ENCODE measurements around the gene PI3.

The PI3 gene

GRCh38 chr20:45187693-45188092 lies 13.0 kb downstream of the PI3 start:
- no peak for DNase-seq (ENCODE audit: low read depth)

GRCh38 chr20:45189067-45189609 lies 14.4 kb downstream of the PI3 start:
- DNase-seq (ENCODE audit: low read depth) = no peak

- DNase-seq (ENCODE audit: low read depth) = no peak
Observed at GRCh38 chr20:45189861-45190260, 15.2 kb downstream of the PI3 start.

DNA sequence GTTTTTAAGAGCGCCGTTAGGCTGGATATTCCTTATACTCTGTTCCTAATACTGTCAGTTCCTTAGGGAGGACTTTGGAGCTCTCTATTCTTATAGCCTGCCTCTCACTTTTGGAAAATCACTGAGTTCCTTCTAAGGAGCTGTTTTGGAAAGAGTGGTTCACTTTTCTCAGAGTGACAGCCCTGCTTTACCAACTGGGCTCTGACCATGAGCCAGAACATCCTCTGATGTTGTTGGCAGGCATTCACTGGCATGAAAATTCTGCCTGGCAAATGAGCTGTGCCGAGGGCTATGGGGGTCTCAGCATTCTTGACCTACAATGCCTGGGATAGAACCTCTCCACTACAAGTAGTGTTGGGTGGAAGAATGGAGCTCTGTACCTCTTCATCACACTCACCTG lies 17.2 kb downstream of the PI3 start:
- DNase-seq (ENCODE audit: low read depth) = no peak

DNA sequence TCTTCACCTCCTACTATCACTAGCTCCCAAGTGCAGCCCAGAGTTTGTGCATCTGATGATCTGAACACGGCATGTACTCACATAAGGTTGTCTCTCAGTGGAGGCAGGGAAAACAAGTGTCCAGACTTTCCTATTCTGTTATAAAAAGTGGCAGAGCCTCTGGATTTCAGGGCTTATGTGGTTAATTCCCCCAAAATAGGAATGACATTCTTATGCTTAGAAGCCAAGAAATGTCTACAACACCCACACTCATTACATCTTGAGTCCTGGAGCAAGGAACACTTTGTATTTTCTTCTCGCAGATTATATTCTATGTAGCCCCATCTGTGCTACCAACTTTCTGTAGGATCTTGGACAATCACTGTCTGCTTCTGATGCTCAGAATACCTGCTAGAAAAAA lies 18.6 kb downstream of the PI3 start:
- DNase-seq (ENCODE audit: low read depth) = no peak

GRCh38 chr20:45206725-45207124 lies 32.0 kb downstream of the PI3 start, which contains the start of gene SEMG1:
TSS of gene SEMG1 (plus strand) at chr20:45207033. CDS start at chr20:45207054, 21 bp downstream.
- DNase-seq (ENCODE audit: low read depth) = no peak

GRCh38 chr20:45209924-45210323 lies 35.2 kb downstream of the PI3 start:
- no peak for DNase-seq (ENCODE audit: low read depth)

DNA sequence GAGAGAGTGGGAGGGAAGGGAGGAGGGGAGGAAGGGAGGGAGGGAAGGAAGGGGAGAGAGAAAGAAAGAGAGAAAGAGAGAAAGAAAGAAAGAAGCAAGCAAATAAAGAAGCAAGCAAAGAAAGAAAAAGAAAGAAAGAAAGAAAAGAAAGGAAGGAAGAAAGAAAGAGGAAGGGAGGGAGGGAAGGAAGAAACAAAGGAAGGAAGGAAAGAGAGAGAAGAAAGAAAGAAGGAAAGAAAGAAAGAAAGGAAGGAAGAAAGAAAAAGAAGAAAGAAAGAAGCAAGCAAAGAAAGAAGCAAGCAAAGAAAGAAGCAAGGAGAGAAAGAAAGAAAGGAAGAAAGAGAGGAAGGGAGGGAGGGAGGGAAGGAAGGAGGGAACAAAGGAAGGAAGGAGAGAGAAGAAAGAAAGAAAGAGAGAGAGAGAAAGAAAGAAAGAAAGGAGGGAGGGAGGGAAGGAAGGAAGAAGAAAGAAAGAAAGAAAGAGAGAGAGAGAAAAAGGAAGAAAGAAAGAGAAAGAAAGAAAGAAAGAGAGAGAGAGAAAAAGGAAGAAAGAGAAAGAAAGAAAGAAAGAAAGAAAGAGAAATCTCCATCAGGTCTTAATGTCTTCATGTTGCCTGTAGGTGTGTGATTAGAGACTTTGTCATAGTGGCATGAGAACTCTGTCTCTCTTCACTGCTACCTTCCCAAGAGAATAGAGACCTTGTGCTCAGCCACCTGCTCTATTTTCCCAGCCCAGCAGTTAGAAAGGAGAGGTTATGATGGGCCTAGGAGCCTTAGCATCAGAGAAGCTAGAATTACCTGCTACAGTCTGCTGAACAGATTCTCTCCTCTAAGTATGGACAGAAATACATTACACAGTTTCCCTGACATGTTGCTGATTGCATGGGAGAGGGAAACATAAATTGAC lies 37.1 kb downstream of the PI3 start:
- no peak for DNase-seq (ENCODE audit: low read depth)

- no peak for DNase-seq (ENCODE audit: low read depth)
Observed at GRCh38 chr20:45212836-45213235, 38.1 kb downstream of the PI3 start.

- no peak for DNase-seq (ENCODE audit: low read depth)
Observed at GRCh38 chr20:45218124-45218523, 43.4 kb downstream of the PI3 start.

DNA sequence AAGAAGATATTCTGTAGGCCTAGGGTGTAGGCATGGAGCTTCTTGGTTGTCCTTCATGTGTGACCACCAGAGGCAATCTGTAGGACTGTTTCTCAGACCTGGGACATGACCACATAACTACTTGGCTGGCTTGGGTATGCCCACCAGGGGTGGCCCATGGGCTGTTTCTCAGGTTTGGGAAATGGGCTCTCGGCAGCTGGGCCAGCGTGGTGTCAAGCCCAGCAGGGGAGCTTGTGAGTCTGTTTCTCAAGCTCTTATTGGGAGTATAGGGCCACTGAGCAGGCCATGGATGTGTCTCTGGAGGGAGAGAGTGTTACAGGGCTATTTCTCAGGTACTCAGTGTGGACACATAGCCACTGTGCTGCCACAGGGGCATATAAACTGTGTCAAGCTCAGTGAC lies 43.9 kb downstream of the PI3 start:
- DNase-seq (ENCODE audit: low read depth) = no peak

- DNase-seq (ENCODE audit: low read depth) = no peak
Observed at GRCh38 chr20:45221076-45221475, 46.4 kb downstream of the PI3 start, which contains the start of gene SEMG2. TSS of gene SEMG2 (plus strand) at chr20:45221373. CDS start at chr20:45221390, 17 bp downstream.

DNA sequence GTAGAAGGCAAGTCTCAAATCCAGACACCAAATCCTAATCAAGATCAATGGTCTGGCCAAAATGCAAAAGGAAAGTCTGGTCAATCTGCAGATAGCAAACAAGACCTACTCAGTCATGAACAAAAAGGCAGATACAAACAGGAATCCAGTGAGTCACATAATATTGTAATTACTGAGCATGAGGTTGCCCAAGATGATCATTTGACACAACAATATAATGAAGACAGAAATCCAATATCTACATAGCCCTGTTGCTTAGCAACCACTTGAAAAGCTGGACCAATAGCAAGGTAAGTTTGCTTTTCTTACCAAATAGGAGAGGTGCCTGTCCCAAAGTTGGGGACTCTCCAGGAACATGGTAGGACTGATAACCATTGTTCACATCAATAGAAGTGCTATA lies 48.4 kb downstream of the PI3 start:
- DNase-seq (ENCODE audit: low read depth) = no peak
